ENCODE data around the gene CTNNB1. TPM values are rescaled to one million over a fixed set of nuclear protein-coding genes. Genes with fewer than 3 reads are reported as not detected.

Gene CTNNB1
- total and polyA plus RNA-seq, 4 donors, result 63.3 to 265 (median 151) TPM

DNA sequence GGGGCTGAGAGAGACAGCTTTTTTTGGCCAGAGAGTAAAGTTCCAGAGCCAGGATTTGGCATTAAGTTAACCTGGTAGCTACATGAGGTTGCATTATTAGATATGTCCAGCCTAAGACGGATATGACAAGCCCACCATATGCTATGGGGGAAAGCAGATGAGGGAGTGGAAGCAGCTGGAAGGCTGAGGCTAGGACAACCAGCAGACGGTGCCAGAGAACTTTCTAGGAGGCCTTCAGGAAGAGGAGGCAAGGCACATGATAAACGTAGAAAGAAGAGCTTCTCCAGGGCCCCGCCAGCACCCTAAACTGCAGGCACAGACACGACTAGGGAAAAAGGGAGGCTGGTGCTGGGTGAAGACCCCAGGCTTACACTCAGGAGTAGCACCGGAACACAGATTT is 87.0 kb downstream of the CTNNB1 start:
- TF ChIP-seq FOXA2 (IDR thresholded peaks at IDR 0.05) (no peak), GABPA (IDR thresholded peaks at IDR 0.05 in 1 of 2, conservative IDR thresholded peaks at IDR 0.05 in 1 of 2) (no peak), HNF4G (IDR thresholded peaks at IDR 0.05) (no peak), TAF1 (conservative IDR thresholded peaks at IDR 0.05) (no peak), EGR1 (IDR thresholded peaks at IDR 0.05; ENCODE audit: low read depth in 2 of 2) (no peak), SP1 (IDR thresholded peaks at IDR 0.05) (no peak)
- TF ChIP-seq, protein P1, sequence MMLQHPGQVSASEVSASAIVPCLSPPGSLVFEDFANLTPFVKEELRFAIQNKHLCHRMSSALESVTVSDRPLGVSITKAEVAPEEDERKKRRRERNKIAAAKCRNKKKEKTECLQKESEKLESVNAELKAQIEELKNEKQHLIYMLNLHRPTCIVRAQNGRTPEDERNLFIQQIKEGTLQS (IDR thresholded peaks at IDR 0.05), result no peak
- TF ChIP-seq, protein P2, sequence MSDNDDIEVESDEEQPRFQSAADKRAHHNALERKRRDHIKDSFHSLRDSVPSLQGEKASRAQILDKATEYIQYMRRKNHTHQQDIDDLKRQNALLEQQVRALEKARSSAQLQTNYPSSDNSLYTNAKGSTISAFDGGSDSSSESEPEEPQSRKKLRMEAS (IDR thresholded peaks at IDR 0.05), result no peak
- TF ChIP-seq, protein P3, sequence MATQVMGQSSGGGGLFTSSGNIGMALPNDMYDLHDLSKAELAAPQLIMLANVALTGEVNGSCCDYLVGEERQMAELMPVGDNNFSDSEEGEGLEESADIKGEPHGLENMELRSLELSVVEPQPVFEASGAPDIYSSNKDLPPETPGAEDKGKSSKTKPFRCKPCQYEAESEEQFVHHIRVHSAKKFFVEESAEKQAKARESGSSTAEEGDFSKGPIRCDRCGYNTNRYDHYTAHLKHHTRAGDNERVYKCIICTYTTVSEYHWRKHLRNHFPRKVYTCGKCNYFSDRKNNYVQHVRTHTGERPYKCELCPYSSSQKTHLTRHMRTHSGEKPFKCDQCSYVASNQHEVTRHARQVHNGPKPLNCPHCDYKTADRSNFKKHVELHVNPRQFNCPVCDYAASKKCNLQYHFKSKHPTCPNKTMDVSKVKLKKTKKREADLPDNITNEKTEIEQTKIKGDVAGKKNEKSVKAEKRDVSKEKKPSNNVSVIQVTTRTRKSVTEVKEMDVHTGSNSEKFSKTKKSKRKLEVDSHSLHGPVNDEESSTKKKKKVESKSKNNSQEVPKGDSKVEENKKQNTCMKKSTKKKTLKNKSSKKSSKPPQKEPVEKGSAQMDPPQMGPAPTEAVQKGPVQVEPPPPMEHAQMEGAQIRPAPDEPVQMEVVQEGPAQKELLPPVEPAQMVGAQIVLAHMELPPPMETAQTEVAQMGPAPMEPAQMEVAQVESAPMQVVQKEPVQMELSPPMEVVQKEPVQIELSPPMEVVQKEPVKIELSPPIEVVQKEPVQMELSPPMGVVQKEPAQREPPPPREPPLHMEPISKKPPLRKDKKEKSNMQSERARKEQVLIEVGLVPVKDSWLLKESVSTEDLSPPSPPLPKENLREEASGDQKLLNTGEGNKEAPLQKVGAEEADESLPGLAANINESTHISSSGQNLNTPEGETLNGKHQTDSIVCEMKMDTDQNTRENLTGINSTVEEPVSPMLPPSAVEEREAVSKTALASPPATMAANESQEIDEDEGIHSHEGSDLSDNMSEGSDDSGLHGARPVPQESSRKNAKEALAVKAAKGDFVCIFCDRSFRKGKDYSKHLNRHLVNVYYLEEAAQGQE (IDR thresholded peaks at IDR 0.05), result no peak
- Histone ChIP-seq H3K27me3 (ENCODE audit: control insufficient read depth in 4 of 4, insufficient read depth in 4 of 4, low read length in 3 of 4) (no peaks in the 10 kb centered on the region), H3K9ac (ENCODE audit: low read depth in 1 of 2, low read length in 2 of 2) (no peak overlapping the region), H3K27ac (ENCODE audit: low read depth in 1 of 2, low read length in 2 of 2) (no peak overlapping the region), H3K36me3 (ENCODE audit: control insufficient read depth in 4 of 4, insufficient read depth in 3 of 4, low read depth in 1 of 4, low read length in 3 of 4) (no peaks in the 10 kb centered on the region), H3K4me3 (ENCODE audit: low read depth in 1 of 3, low read length in 3 of 3) (no peak overlapping the region), H3K9me3 (ENCODE audit: control insufficient read depth in 4 of 4, low read length in 3 of 4) (no peaks in the 10 kb centered on the region), H3K4me1 (ENCODE audit: control insufficient read depth in 4 of 4, insufficient read depth in 4 of 4, low read length in 3 of 4) (no peaks in the 10 kb centered on the region)
- no peak for DNase-seq (ENCODE audit: low spot score)
- WGBS, result 89% methylated on average over 6 of the region's 6 CpGs

DNA sequence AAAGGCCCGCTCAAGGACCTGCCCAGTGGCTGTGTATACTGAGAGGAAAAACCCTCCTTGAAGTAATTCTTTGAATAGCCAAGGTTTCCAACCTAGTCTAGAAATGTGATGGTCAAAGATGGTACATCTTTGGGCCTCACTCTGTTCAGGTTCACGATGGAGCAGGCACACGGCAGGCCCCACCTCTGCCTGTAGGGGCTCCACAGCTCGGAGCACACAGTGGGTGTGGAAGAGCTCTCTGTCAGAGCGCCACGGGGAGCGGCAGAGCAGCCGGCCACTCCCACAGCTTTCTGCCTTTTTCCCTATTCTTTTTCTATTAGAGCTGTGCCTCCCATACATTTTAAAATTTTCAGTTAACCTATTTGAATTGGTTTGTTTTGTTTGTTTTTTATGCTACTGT is 89.5 kb downstream of the CTNNB1 start:
- no peaks in the 10 kb centered on the region for H3K9me3 ChIP-seq (ENCODE audit: control insufficient read depth in 4 of 4, low read length in 3 of 4)
- no peak for DNase-seq (ENCODE audit: low spot score)
- no peak overlapping the region for H3K4me3 ChIP-seq (ENCODE audit: low read depth in 1 of 3, low read length in 3 of 3)
- H3K36me3 ChIP-seq (ENCODE audit: control insufficient read depth in 4 of 4, insufficient read depth in 3 of 4, low read depth in 1 of 4, low read length in 3 of 4), result no peaks in the 10 kb centered on the region
- H3K27ac ChIP-seq (ENCODE audit: low read depth in 1 of 2, low read length in 2 of 2), result no peak overlapping the region
- H3K9ac ChIP-seq (ENCODE audit: low read depth in 1 of 2, low read length in 2 of 2), result no peak overlapping the region
- TF ChIP-seq, protein P4, sequence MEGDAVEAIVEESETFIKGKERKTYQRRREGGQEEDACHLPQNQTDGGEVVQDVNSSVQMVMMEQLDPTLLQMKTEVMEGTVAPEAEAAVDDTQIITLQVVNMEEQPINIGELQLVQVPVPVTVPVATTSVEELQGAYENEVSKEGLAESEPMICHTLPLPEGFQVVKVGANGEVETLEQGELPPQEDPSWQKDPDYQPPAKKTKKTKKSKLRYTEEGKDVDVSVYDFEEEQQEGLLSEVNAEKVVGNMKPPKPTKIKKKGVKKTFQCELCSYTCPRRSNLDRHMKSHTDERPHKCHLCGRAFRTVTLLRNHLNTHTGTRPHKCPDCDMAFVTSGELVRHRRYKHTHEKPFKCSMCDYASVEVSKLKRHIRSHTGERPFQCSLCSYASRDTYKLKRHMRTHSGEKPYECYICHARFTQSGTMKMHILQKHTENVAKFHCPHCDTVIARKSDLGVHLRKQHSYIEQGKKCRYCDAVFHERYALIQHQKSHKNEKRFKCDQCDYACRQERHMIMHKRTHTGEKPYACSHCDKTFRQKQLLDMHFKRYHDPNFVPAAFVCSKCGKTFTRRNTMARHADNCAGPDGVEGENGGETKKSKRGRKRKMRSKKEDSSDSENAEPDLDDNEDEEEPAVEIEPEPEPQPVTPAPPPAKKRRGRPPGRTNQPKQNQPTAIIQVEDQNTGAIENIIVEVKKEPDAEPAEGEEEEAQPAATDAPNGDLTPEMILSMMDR (IDR thresholded peaks at IDR 0.05; ENCODE audit: low read depth, low read length, missing input control), result no peak
- no peak for TF ChIP-seq HNF4A (conservative IDR thresholded peaks at IDR 0.05)
- TF ChIP-seq JUND (IDR thresholded peaks at IDR 0.05), result no peak
- no peak for TF ChIP-seq RAD21 (IDR thresholded peaks at IDR 0.05)
- TF ChIP-seq HNF4G (IDR thresholded peaks at IDR 0.05), result no peak
- no peak for TF ChIP-seq EGR1 (IDR thresholded peaks at IDR 0.05; ENCODE audit: low read depth in 2 of 2)
- TF ChIP-seq, protein P1 (IDR thresholded peaks at IDR 0.05), result no peak
- TF ChIP-seq, protein P2 (IDR thresholded peaks at IDR 0.05), result no peak
- TF ChIP-seq NR2F2 (IDR thresholded peaks at IDR 0.05), result no peak
- WGBS, result 96% methylated on average over 8 of the region's 8 CpGs
- H3K4me1 ChIP-seq (ENCODE audit: control insufficient read depth in 4 of 4, insufficient read depth in 4 of 4, low read length in 3 of 4), result no peaks in the 10 kb centered on the region
- H3K27me3 ChIP-seq (ENCODE audit: control insufficient read depth in 4 of 4, insufficient read depth in 4 of 4, low read length in 3 of 4), result no peaks in the 10 kb centered on the region

Small RNA genes lying within 50 kb of the gene (small RNA-seq; reads per million reads assigned to genes)
- not detected for gene MRPS31P1
